ENCODE results near the gene PRXL2B. TPM values are rescaled to one million over a fixed set of nuclear protein-coding genes. Genes with fewer than 3 reads are reported as not detected.

The PRXL2B gene
- total RNA-seq, 1 donor from 2014 or later = 34.7 TPM

GRCh38 chr1:2540816-2541492 is 45.6 kb upstream of the PRXL2B start:
- H3K27ac Mint-ChIP-seq = no peak overlapping the region

GRCh38 chr1:2541619-2542245 is 44.8 kb upstream of the PRXL2B start:
- Mint-ChIP-seq H3K27ac (no peak overlapping the region), H3K36me3 (no peaks in the 10 kb centered on the region)

More at GRCh38 chr1:2540816-2541492, 45.6 kb upstream of the PRXL2B start:
- TF ChIP-seq CTCF (IDR thresholded peaks at IDR 0.05; ENCODE audit: unreplicated experiment) = no peak
- no peak for DNase-seq (ENCODE audit: low spot score in 2 of 2, unreplicated experiment in 2 of 2)
- no peaks in the 10 kb centered on the region for H3K9me3 Mint-ChIP-seq
- peaks cover 16% of the 10 kb centered on the region for H3K27me3 Mint-ChIP-seq (ENCODE audit: low read depth)
- no peaks in the 10 kb centered on the region for H3K36me3 Mint-ChIP-seq
- H3K4me3 Mint-ChIP-seq = no peak overlapping the region
- peaks cover 22% of the 10 kb centered on the region for H3K4me1 Mint-ChIP-seq

GRCh38 chr1:2542246-2542915 is 44.2 kb upstream of the PRXL2B start:
- Mint-ChIP-seq H3K36me3 (no peaks in the 10 kb centered on the region), H3K4me1 (peaks cover 24% of the 10 kb centered on the region), H3K9me3 (no peaks in the 10 kb centered on the region), H3K27me3 (ENCODE audit: low read depth) (peaks cover 4% of the 10 kb centered on the region), H3K4me3 (no peak overlapping the region), H3K27ac (no peak overlapping the region)
- TF ChIP-seq CTCF (IDR thresholded peaks at IDR 0.05; ENCODE audit: unreplicated experiment) = no peak
- no peak for DNase-seq (ENCODE audit: low spot score in 2 of 2, unreplicated experiment in 2 of 2)

More at GRCh38 chr1:2541619-2542245, 44.8 kb upstream of the PRXL2B start:
- DNase-seq (ENCODE audit: low spot score in 2 of 2, unreplicated experiment in 2 of 2) = peak in 1 of 2 experiments; percentile 60
- Mint-ChIP-seq H3K4me1 (peaks cover 22% of the 10 kb centered on the region), H3K9me3 (no peaks in the 10 kb centered on the region), H3K27me3 (ENCODE audit: low read depth) (peaks cover 10% of the 10 kb centered on the region), H3K4me3 (no peak overlapping the region)
- no peak for TF ChIP-seq CTCF (IDR thresholded peaks at IDR 0.05; ENCODE audit: unreplicated experiment)

GRCh38 chr1:2543543-2544092 is 43.0 kb upstream of the PRXL2B start:
- Mint-ChIP-seq H3K4me1 (peaks cover 26% of the 10 kb centered on the region), H3K9me3 (no peaks in the 10 kb centered on the region), H3K36me3 (no peaks in the 10 kb centered on the region), H3K4me3 (no peak overlapping the region), H3K27ac (no peak overlapping the region), H3K27me3 (ENCODE audit: low read depth) (peaks cover 4% of the 10 kb centered on the region)
- no peak for TF ChIP-seq CTCF (IDR thresholded peaks at IDR 0.05; ENCODE audit: unreplicated experiment)
- no peak for DNase-seq (ENCODE audit: low spot score in 2 of 2, unreplicated experiment in 2 of 2)

- no peak for TF ChIP-seq CTCF (IDR thresholded peaks at IDR 0.05; ENCODE audit: unreplicated experiment)
- no peak for DNase-seq (ENCODE audit: low spot score in 2 of 2, unreplicated experiment in 2 of 2)
- Mint-ChIP-seq H3K9me3 (no peaks in the 10 kb centered on the region), H3K4me3 (no peak overlapping the region), H3K4me1 (peaks cover 26% of the 10 kb centered on the region), H3K27ac (peak overlapping the region; percentile 25), H3K36me3 (no peaks in the 10 kb centered on the region), H3K27me3 (ENCODE audit: low read depth) (peaks cover 1% of the 10 kb centered on the region)
These were observed 42.3 kb upstream of the PRXL2B start for GRCh38 chr1:2544093-2544874.

All from mesothelial cell of epicardium (in vitro differentiated cells).